Fibroblast of mammary gland (primary cell): ENCODE measurements around the gene PSMB4.
A peak's percentile ranks its signal among the peaks of the same experiment; 100 is the strongest.
"Not testable (repeated sequence)": the region's sequence is repeated elsewhere in the genome, so short reads cannot be mapped to it uniquely, and the experiment has no call there.

Experiments used
- DNase-seq: peaks from one replicate; pipeline ENCODE4 v3.0.0-alpha.2; 2010; ENCODE audit warnings: low read depth
- H3K4me3 ChIP-seq: 2 replicates; pipeline ENCODE4 v1.5.1; 2011; ENCODE audit warnings: low read depth, mild to moderate bottlenecking, low read length, moderate library complexity; ENCODE audit not compliant: control insufficient read depth
- TF ChIP-seq, protein P1 (sequence below): conservative IDR thresholded peaks from 2 replicates; pipeline ENCODE4 v1.5.1; 2011; ENCODE audit warnings: low read depth, low read length, inconsistent platforms; ENCODE audit not compliant: control insufficient read depth, insufficient read depth

The PSMB4 gene

GRCh38 chr1:151399324-151400171 lies at the start of gene PSMB4:
TSS of gene PSMB4 (plus strand) at chr1:151399573. CDS start at chr1:151399588, 15 bp downstream.
- peak within 1 kb of the TSS; percentile 94 for H3K4me3 ChIP-seq
- peak; percentile 93 for DNase-seq
- TF ChIP-seq, protein P1, sequence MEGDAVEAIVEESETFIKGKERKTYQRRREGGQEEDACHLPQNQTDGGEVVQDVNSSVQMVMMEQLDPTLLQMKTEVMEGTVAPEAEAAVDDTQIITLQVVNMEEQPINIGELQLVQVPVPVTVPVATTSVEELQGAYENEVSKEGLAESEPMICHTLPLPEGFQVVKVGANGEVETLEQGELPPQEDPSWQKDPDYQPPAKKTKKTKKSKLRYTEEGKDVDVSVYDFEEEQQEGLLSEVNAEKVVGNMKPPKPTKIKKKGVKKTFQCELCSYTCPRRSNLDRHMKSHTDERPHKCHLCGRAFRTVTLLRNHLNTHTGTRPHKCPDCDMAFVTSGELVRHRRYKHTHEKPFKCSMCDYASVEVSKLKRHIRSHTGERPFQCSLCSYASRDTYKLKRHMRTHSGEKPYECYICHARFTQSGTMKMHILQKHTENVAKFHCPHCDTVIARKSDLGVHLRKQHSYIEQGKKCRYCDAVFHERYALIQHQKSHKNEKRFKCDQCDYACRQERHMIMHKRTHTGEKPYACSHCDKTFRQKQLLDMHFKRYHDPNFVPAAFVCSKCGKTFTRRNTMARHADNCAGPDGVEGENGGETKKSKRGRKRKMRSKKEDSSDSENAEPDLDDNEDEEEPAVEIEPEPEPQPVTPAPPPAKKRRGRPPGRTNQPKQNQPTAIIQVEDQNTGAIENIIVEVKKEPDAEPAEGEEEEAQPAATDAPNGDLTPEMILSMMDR, result peak; percentile 12

DNA sequence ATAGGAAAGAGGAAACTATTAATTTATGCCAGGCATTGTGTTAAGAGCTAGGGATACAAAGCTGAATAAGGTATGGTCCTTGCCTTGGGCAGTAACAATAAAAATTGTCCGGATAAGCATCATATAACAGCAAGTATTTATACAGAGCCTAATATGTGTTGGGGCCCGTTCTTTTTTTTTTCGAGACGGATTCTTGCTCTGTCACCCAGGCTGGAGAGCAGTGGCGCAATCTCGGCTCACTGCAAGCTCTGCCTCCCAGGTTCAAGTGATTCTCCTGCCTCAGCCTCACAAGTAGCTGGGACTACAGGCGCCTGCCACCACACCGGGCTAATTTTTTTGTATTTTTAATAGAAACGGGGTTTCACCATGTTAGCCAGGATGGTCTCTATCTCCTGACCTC lies 49.0 kb upstream of the PSMB4 start:
- not testable (repeated sequence) for H3K4me3 ChIP-seq, DNase-seq

- DNase-seq, result peak; percentile 53
- no peak overlapping the region for H3K4me3 ChIP-seq
- TF ChIP-seq, protein P1, result no peak
These were observed 47.2 kb upstream of the PSMB4 start for GRCh38 chr1:151352021-151352718.

DNA sequence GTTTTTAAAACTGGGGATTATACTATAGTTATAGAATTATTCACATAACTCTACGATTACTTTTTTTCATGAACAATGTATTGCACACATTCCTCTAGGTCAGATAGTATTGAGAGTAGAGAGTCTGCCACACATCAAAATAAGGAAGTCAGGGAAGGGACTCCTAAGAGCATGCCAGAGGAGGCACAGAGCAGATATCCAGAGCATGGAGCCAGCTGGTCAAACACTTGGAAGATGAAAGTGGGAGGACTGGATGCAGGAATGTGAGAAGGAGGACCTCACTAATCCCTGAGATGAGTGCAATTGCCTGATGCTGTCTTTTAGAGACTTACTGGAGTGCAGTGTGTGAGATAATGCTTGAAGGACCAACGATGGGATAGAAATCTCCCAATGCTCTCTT lies 42.7 kb upstream of the PSMB4 start:
- TF ChIP-seq, protein P1, result no peak
- H3K4me3 ChIP-seq, result no peak overlapping the region
- DNase-seq, result no peak

- TF ChIP-seq, protein P1, result no peak
- DNase-seq, result no peak
- H3K4me3 ChIP-seq, result no peak overlapping the region
These were observed 37.5 kb upstream of the PSMB4 start for GRCh38 chr1:151361883-151362282.

- DNase-seq, result no peak
- TF ChIP-seq, protein P1, result no peak
- H3K4me3 ChIP-seq, result no peak overlapping the region
These were observed 36.8 kb upstream of the PSMB4 start for GRCh38 chr1:151362308-151363155.

DNA sequence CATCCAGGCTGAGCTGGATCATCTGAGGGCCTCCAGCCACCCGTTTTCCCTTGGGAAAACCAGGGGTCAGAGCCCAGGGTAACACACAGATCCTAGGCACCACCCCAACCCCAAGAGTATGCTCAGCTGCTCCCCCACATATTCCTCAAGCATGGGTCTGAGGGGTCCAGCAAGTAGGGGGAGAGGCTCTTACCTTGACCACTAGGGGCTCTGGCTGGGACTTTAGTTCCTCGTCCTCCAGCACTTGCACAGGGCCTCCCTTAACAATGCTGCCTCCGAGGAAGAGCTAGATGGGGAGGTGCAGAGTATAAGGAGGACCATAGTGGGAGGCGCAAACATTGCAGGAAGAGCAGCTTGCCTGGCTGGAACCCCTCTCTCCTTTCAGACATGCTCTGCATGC lies 34.4 kb upstream of the PSMB4 start:
- no peak overlapping the region for H3K4me3 ChIP-seq
- no peak for DNase-seq
- TF ChIP-seq, protein P1, result no peak
